ENCODE data around the gene ISOC1. TPM values are rescaled to one million over a fixed set of nuclear protein-coding genes. Genes with fewer than 3 reads are reported as not detected.

Gene ISOC1
- total and polyA plus RNA-seq, 2 of the 13 experiments (the other 11 are each of a cell fraction or from before 2014, with no cell fraction given) = 25.7 to 51.3 TPM

DNA sequence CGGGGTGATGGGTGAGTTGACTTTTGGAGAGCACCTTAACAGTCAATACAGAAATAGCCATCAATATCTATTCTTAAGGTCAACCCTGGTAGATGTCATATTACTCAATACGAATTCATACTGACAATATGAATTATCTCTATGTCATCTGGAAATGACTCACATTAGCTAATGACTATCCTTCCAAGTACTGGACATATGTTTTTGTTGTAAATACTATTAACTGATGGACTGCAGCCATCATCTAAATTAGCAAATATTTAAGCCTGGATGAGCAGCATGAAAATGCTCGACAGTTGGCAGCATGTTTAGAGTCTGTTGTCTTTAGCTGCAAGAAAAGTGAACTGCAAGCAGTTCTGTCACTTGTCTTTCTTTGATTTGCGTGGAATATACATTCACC lies 19.6 kb upstream of the ISOC1 start:
- intact Hi-C loops (cut with micrococcal nuclease; ENCODE audit: unreplicated experiment) = no loop called here
- Histone ChIP-seq H3K9ac (ENCODE audit: insufficient read depth, low read depth, low read length) (no peak overlapping the region), H3K27me3 (ENCODE audit: control insufficient read depth in 1 of 2, insufficient read depth in 2 of 2, low read length in 2 of 2) (no peaks in the 10 kb centered on the region), H3K4me2 (ENCODE audit: low read depth, low read length) (no peak overlapping the region), H3K36me3 (replicated peaks in 1 of 2; ENCODE audit: control insufficient read depth in 1 of 2, insufficient read depth in 2 of 2, low read length in 2 of 2) (no peaks in the 10 kb centered on the region), H3K4me3 (replicated peaks in 1 of 3; ENCODE audit: insufficient read depth in 1 of 3, low read depth in 2 of 3, low read length in 3 of 3) (no peak overlapping the region), H4K20me1 (ENCODE audit: insufficient read depth, low read length) (no peaks in the 10 kb centered on the region), H3K27ac (ENCODE audit: extremely low read length, insufficient read depth, low read length) (no peak overlapping the region), H3K4me1 (ENCODE audit: insufficient read depth, low read length) (no peaks in the 10 kb centered on the region), H2AFZ (ENCODE audit: low read length) (no peak overlapping the region), H3K79me2 (ENCODE audit: insufficient read depth, low read length) (no peaks in the 10 kb centered on the region), H3K9me3 (ENCODE audit: low read length) (no peaks in the 10 kb centered on the region)
- CTCF ChIA-PET (ENCODE audit: low intra/inter-chr PET ratio, low total read pairs) = no interaction called here
- in situ Hi-C loops (cut with HindIII; ENCODE audit: extremely low pct_ligation_motif_present, low pct_unique_long_range_greater_than_20kb) = loop anchor here (25.0 kb wide), 1 partner anchor 1513 kb away; no protein-coding TSS in a partner anchor
- BruUV-seq (replicated peaks) = no TSS peak
- 1% methylated on average over 4 of the region's 4 CpGs for WGBS (ENCODE audit: low lambda C conversion rate)
- FAIRE-seq = no peak
- ATAC-seq = no peak
- no peak for DNase-seq (ENCODE audit: low spot score)
- POLR2A ChIA-PET = no interaction called here
- no peak for TF ChIP-seq GATAD1 (CRISPR knock-in tag; IDR thresholded peaks at IDR 0.05)
- no peak for TF ChIP-seq ARNT (IDR thresholded peaks at IDR 0.05)
- TF ChIP-seq, protein P1, sequence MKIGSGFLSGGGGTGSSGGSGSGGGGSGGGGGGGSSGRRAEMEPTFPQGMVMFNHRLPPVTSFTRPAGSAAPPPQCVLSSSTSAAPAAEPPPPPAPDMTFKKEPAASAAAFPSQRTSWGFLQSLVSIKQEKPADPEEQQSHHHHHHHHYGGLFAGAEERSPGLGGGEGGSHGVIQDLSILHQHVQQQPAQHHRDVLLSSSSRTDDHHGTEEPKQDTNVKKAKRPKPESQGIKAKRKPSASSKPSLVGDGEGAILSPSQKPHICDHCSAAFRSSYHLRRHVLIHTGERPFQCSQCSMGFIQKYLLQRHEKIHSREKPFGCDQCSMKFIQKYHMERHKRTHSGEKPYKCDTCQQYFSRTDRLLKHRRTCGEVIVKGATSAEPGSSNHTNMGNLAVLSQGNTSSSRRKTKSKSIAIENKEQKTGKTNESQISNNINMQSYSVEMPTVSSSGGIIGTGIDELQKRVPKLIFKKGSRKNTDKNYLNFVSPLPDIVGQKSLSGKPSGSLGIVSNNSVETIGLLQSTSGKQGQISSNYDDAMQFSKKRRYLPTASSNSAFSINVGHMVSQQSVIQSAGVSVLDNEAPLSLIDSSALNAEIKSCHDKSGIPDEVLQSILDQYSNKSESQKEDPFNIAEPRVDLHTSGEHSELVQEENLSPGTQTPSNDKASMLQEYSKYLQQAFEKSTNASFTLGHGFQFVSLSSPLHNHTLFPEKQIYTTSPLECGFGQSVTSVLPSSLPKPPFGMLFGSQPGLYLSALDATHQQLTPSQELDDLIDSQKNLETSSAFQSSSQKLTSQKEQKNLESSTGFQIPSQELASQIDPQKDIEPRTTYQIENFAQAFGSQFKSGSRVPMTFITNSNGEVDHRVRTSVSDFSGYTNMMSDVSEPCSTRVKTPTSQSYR (CRISPR knock-in tag; IDR thresholded peaks at IDR 0.05; ENCODE audit: borderline replicate concordance) = no peak
- no peak for TF ChIP-seq ZNF30 (CRISPR knock-in tag; IDR thresholded peaks at IDR 0.05)
- no peak for TF ChIP-seq RBM39 (IDR thresholded peaks at IDR 0.05; ENCODE audit: low read depth, low read length, poor library complexity, severe bottlenecking)

DNA sequence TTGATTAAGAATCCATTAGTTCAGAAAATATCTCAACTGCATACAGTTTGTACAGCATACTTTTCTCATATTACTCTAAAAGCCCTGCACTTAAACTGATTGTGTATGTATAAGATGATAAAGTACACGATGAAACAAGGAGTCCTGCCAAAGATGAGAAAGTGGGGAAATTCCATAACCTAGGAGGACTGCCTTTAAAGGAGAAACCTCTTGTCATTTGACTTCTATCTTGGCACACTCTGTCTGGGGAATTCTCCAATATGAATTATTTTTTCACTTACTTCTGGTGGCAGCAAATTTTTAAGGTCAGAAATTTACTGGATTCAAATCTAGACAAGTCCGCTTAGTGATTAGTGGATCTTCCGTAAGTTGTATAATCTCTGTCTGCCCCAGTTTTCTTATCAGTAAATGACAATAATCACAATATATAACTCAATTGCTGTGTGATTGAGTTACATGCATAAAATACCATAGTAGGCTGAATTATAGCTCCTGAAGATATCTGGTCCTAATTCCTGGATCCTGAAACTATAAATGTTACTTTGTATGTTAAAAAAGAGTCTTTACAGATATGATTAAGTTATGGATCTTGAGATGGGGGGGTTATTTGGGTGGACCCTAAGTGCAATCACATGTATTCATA lies 17.0 kb upstream of the ISOC1 start:
- ChIA-PET POLR2A (no interaction called here), CTCF (ENCODE audit: low intra/inter-chr PET ratio, low total read pairs) (no interaction called here)
- H3K27ac ChIP-seq (ENCODE audit: extremely low read length, insufficient read depth, low read length) = no peak overlapping the region
- no peaks in the 10 kb centered on the region for H3K36me3 ChIP-seq (replicated peaks in 1 of 2; ENCODE audit: control insufficient read depth in 1 of 2, insufficient read depth in 2 of 2, low read length in 2 of 2)
- no TSS peak for BruUV-seq (replicated peaks)
- no peak overlapping the region for H2AFZ ChIP-seq (ENCODE audit: low read length)
- no peak overlapping the region for H3K4me2 ChIP-seq (ENCODE audit: low read depth, low read length)
- intact Hi-C loops (cut with micrococcal nuclease; ENCODE audit: unreplicated experiment) (no loop called here), in situ Hi-C loops (cut with HindIII; ENCODE audit: extremely low pct_ligation_motif_present, low pct_unique_long_range_greater_than_20kb) (loop anchor here (25.0 kb wide), 1 partner anchor 1515 kb away; no protein-coding TSS in a partner anchor)
- no peak for FAIRE-seq
- no peaks in the 10 kb centered on the region for H4K20me1 ChIP-seq (ENCODE audit: insufficient read depth, low read length)
- no peaks in the 10 kb centered on the region for H3K27me3 ChIP-seq (ENCODE audit: control insufficient read depth in 1 of 2, insufficient read depth in 2 of 2, low read length in 2 of 2)
- no peak for DNase-seq (ENCODE audit: low spot score)
- H3K4me1 ChIP-seq (ENCODE audit: insufficient read depth, low read length) = no peaks in the 10 kb centered on the region
- no peak for ATAC-seq
- 61% methylated on average over 3 of the region's 3 CpGs for WGBS (ENCODE audit: low lambda C conversion rate)
- H3K9ac ChIP-seq (ENCODE audit: insufficient read depth, low read depth, low read length) = no peak overlapping the region
- no peaks in the 10 kb centered on the region for H3K79me2 ChIP-seq (ENCODE audit: insufficient read depth, low read length)
- no peak overlapping the region for H3K4me3 ChIP-seq (replicated peaks in 1 of 3; ENCODE audit: insufficient read depth in 1 of 3, low read depth in 2 of 3, low read length in 3 of 3)
- H3K9me3 ChIP-seq (ENCODE audit: low read length) = no peaks in the 10 kb centered on the region
- TF ChIP-seq ZMYM3 (CRISPR knock-in tag; IDR thresholded peaks at IDR 0.05) (no peak), SALL1 (CRISPR knock-in tag; IDR thresholded peaks at IDR 0.05) (no peak), ZNF766 (CRISPR knock-in tag; IDR thresholded peaks at IDR 0.05; ENCODE audit: borderline replicate concordance) (no peak), NFKBIZ (CRISPR knock-in tag; IDR thresholded peaks at IDR 0.05) (no peak), REPIN1 (CRISPR knock-in tag; IDR thresholded peaks at IDR 0.05; ENCODE audit: borderline replicate concordance, low read depth) (no peak), HNRNPL (IDR thresholded peaks at IDR 0.05; ENCODE audit: low read depth, low read length) (no peak), CCAR2 (optimal IDR thresholded peaks at IDR 0.05; ENCODE audit: low read depth, low read length) (no peak)
- TF ChIP-seq, protein P2, sequence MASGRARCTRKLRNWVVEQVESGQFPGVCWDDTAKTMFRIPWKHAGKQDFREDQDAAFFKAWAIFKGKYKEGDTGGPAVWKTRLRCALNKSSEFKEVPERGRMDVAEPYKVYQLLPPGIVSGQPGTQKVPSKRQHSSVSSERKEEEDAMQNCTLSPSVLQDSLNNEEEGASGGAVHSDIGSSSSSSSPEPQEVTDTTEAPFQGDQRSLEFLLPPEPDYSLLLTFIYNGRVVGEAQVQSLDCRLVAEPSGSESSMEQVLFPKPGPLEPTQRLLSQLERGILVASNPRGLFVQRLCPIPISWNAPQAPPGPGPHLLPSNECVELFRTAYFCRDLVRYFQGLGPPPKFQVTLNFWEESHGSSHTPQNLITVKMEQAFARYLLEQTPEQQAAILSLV (CRISPR knock-in tag; IDR thresholded peaks at IDR 0.05; ENCODE audit: borderline replicate concordance) = no peak
- TF ChIP-seq, protein P3, sequence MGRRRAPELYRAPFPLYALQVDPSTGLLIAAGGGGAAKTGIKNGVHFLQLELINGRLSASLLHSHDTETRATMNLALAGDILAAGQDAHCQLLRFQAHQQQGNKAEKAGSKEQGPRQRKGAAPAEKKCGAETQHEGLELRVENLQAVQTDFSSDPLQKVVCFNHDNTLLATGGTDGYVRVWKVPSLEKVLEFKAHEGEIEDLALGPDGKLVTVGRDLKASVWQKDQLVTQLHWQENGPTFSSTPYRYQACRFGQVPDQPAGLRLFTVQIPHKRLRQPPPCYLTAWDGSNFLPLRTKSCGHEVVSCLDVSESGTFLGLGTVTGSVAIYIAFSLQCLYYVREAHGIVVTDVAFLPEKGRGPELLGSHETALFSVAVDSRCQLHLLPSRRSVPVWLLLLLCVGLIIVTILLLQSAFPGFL (CRISPR knock-in tag; IDR thresholded peaks at IDR 0.05) = no peak
